ENCODE data around the gene SREBF2.
A peak's percentile ranks its signal among the peaks of the same experiment; 100 is the strongest.

Gene SREBF2

GRCh38 chr22:41919357-41920224 is 86.7 kb downstream of the SREBF2 start:
- DNase-seq (ENCODE audit: low read depth in 2 of 3, low spot score in 2 of 3) = no peak

- DNase-seq (ENCODE audit: low read depth in 2 of 3, low spot score in 2 of 3) = no peak
Measured at GRCh38 chr22:41920271-41920976, 87.5 kb downstream of the SREBF2 start.

- no peak for DNase-seq (ENCODE audit: low read depth in 2 of 3, low spot score in 2 of 3)
Measured at GRCh38 chr22:41922328-41922727, 89.4 kb downstream of the SREBF2 start.

- DNase-seq (ENCODE audit: low read depth in 2 of 3, low spot score in 2 of 3) = no peak
Measured at GRCh38 chr22:41922940-41923594, 90.2 kb downstream of the SREBF2 start.

GRCh38 chr22:41923595-41924276 is 90.8 kb downstream of the SREBF2 start:
- no peak for DNase-seq (ENCODE audit: low read depth in 2 of 3, low spot score in 2 of 3)

DNA sequence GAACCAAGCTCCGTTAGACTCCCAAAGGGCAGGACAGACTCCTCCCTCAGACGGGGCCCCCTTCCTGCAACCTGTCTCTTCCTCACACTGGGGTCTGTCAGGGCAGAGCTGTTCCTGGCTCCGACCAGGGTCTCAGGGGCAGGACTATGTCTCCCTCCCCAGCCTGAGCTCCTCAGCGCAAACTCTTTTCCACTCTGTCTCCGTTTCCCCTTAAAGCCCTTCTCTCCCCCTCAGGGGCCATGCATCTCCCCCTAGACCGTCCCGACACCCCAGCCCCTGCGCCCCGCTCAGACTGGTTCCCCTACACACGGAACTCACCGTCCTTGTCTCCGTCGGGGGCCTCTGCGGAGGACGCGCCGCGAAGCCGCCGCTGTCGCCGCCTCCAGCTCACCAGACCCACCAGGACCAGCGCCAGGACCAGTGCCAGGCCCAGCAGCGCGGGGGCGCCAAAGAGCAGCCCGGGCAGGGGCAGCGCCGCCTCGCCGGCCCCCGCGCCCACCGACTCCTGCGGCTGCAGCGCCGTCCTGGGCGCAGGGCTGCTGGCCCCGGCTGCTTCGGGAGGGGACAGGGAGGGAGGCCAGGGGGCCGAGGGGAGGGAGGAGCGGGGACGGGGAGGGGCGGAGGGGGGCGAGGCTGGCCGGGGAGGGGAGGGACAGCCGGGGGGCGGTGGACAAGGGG is 93.0 kb downstream of the SREBF2 start:
- peak in 2 of 3 experiments; percentile 49 to 68 for DNase-seq (ENCODE audit: low read depth in 2 of 3, low spot score in 2 of 3)

DNA sequence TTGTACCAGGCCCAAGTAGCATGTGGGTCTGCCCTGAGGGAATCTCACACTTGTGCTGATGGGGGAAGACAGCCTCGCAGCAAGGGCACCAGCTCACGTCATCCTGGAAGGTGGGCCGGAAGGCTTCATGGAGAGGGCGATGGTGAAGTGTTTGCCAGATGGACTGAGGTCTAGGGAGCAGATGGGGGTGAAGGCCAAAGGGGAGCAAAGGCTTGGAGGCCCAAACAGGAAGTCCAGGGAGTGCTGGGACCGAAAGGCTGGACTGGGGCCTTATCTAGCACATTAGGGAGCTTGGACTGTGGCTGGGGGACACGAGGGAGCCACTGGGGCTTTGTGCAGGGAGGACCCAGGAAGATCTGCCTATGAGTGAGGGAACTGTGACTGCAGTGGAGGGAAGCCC is 94.9 kb downstream of the SREBF2 start:
- no peak for DNase-seq (ENCODE audit: low read depth in 2 of 3, low spot score in 2 of 3)

- DNase-seq (ENCODE audit: low read depth in 2 of 3, low spot score in 2 of 3) = no peak
Measured at GRCh38 chr22:41928593-41929417, 95.9 kb downstream of the SREBF2 start.

GRCh38 chr22:41929418-41929810 is 96.5 kb downstream of the SREBF2 start:
- DNase-seq (ENCODE audit: low read depth in 2 of 3, low spot score in 2 of 3) = no peak

DNA sequence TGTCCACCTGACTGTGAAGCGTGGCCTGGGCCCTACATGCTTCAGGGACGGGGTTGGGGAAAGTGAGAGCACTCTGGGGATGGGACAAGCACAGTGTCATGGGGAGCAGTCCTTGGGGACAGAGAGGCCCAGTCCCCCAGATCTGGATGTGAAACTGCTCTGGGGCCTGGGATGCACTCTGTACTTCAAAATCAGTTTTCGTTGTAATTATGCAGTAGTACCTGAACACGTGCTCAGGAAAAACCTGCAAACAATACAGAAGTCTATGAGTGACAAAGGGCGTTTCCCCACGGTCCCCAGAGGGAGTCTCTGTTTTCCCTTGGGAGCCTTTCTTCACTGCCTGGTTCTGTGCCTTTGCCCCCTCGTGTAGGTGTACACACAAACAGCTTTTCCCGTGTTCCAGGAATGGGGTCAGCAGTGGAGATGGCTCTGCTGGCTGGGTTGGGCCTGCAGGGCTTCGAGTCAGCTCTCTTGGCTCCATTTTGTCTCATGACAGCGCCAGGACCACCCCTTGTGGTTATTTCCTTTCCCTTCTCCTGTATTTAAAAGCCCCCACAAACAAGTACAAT is 98.9 kb downstream of the SREBF2 start:
- no peak for DNase-seq (ENCODE audit: low read depth in 2 of 3, low spot score in 2 of 3)

- DNase-seq (ENCODE audit: low read depth in 2 of 3, low spot score in 2 of 3) = no peak
Measured at GRCh38 chr22:41932353-41932752, 99.4 kb downstream of the SREBF2 start.

- no peak for DNase-seq (ENCODE audit: low read depth in 2 of 3, low spot score in 2 of 3)
Measured at GRCh38 chr22:41933411-41934177, 100.7 kb downstream of the SREBF2 start.

- DNase-seq (ENCODE audit: low read depth in 2 of 3, low spot score in 2 of 3) = no peak
Measured at GRCh38 chr22:41934284-41935014, 101.5 kb downstream of the SREBF2 start.

GRCh38 chr22:41935015-41935351 is 102.1 kb downstream of the SREBF2 start:
- no peak for DNase-seq (ENCODE audit: low read depth in 2 of 3, low spot score in 2 of 3)

DNA sequence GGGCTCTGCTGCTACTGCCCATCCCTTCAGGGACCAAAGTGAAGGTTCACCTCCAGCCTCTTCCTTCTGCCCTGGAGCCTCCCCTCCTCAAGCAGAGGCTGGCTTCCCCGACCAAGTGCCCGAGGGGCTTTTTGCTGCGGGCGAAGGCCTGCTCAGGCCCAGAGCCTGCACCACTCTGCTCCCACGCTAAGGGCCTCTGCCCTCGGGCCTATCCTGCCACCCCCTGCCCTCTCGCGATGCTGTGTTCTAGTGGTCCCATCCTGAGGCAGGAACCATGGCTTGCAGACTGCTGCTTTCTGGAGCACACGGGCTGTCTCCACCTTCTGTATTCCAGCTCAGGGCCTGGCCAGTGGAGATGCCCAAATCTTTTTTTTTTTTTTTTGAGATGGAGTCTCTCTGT is 102.6 kb downstream of the SREBF2 start:
- DNase-seq (ENCODE audit: low read depth in 2 of 3, low spot score in 2 of 3) = no peak

DNA sequence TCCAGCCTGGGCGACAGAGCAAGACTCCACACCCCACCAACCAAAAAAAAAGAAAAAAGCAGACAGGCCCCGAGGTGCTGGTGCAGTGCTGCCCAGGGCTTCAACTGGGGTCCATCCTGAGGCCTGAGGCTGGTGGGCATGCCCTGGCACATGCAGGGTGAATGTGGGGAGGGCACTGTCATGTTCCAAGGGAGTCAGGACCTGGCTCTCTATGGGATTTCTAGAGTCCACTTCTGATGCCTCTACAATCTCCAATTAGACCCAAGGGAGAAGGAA is 103.9 kb downstream of the SREBF2 start:
- no peak for DNase-seq (ENCODE audit: low read depth in 2 of 3, low spot score in 2 of 3)

DNA sequence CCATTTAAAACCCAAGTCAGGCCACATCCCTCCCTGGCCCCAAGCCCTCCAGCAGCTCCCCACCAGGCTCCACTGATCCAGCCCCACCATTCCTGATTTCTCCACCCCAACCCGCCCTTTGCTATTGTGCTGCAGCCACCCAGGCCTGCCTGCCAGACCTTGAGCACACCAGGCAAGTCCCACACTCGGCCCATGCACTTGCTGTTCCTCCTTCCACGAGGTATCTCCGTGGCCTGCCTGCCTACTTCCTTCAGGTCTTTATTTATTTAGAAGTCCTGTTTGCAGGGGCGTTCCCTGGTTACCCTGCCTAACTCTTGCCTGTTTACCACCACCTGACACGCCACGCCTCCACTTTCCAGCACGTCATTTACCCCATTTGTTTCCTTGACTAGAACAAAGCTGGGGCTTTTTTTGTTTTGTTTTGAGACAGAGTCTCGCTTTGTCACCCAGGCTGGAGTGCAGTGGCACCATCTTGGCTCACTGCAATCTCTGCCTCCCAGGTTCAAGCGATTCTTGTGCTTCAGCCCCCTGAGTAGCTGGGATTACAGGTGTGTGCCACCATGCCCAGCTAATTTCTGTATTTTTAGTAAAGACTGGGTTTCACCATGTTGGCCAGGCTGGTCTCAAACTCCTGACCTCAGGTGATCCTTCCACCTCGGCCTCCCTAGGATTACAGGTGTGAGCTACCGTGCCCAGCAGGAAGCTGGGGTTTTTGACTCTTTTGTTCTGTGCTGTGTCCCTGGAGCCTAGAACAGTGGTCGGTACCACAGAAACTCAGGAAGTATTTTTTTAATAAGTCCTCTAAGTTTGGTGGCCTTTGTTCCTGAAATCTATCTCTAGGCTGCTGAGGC is 107.3 kb downstream of the SREBF2 start:
- peak in 2 of 3 experiments; percentile 74 to 75 for DNase-seq (ENCODE audit: low read depth in 2 of 3, low spot score in 2 of 3)
